ENCODE results near the gene RASL11A.

The RASL11A gene

GRCh38 chr13:27267596-27267995 is 3.0 kb upstream of the RASL11A start:
- no peak overlapping the region for H2AK5ac ChIP-seq (ENCODE audit: low read length)
- H3K4me3 ChIP-seq (ENCODE audit: low read length), result no peak overlapping the region
- no peak overlapping the region for H4K8ac ChIP-seq (ENCODE audit: low read depth, low read length)
- no peak overlapping the region for H3K9ac ChIP-seq (ENCODE audit: low read length)
- no peaks in the 10 kb centered on the region for H3K4me1 ChIP-seq (ENCODE audit: control insufficient read depth, low read depth, low read length)
- WGBS (ENCODE audit: extremely low coverage, insufficient coverage, low lambda C conversion rate), result no CpG with 5 or more reads among the region's 2 CpGs
- no peak overlapping the region for H2BK15ac ChIP-seq (replicated peaks; ENCODE audit: low read depth)
- no peaks in the 10 kb centered on the region for H3K27me3 ChIP-seq (ENCODE audit: insufficient read depth, low read length, poor library complexity)
- no peak overlapping the region for H3K4ac ChIP-seq (ENCODE audit: low read depth, low read length)
- no peaks in the 10 kb centered on the region for H3K79me1 ChIP-seq (ENCODE audit: low read length)
- H4K5ac ChIP-seq (ENCODE audit: low read length), result no peak overlapping the region
- H2BK5ac ChIP-seq (ENCODE audit: low read length), result no peak overlapping the region
- H3K27ac ChIP-seq (ENCODE audit: low read depth, low read length), result no peak overlapping the region
- no peak for DNase-seq
- H3K18ac ChIP-seq (ENCODE audit: low read length), result no peak overlapping the region
- H3K56ac ChIP-seq (ENCODE audit: low read length), result no peak overlapping the region
- H2BK120ac ChIP-seq (ENCODE audit: low read depth, low read length), result no peak overlapping the region
- no peaks in the 10 kb centered on the region for H3K36me3 ChIP-seq (ENCODE audit: control insufficient read depth, insufficient read depth, low read length)
- H3K23ac ChIP-seq (ENCODE audit: low read length), result no peak overlapping the region
- no peak overlapping the region for H3K4me2 ChIP-seq (ENCODE audit: low read length)
- H3K79me2 ChIP-seq (ENCODE audit: control insufficient read depth, insufficient read depth, low read length), result no peaks in the 10 kb centered on the region

- Histone ChIP-seq H3K27ac (ENCODE audit: low read depth, low read length) (no peak overlapping the region), H2AK5ac (ENCODE audit: low read length) (no peak overlapping the region), H2BK15ac (replicated peaks; ENCODE audit: low read depth) (no peak overlapping the region), H3K56ac (ENCODE audit: low read length) (no peak overlapping the region), H3K79me1 (ENCODE audit: low read length) (no peaks in the 10 kb centered on the region), H3K23ac (ENCODE audit: low read length) (no peak overlapping the region), H4K5ac (ENCODE audit: low read length) (no peak overlapping the region), H3K4ac (ENCODE audit: low read depth, low read length) (no peak overlapping the region), H3K4me3 (ENCODE audit: low read length) (no peak overlapping the region), H3K36me3 (ENCODE audit: control insufficient read depth, insufficient read depth, low read length) (no peaks in the 10 kb centered on the region), H3K4me1 (ENCODE audit: control insufficient read depth, low read depth, low read length) (no peaks in the 10 kb centered on the region), H2BK120ac (ENCODE audit: low read depth, low read length) (no peak overlapping the region), H3K27me3 (ENCODE audit: insufficient read depth, low read length, poor library complexity) (no peaks in the 10 kb centered on the region), H2BK5ac (ENCODE audit: low read length) (no peak overlapping the region), H3K79me2 (ENCODE audit: control insufficient read depth, insufficient read depth, low read length) (no peaks in the 10 kb centered on the region), H3K4me2 (ENCODE audit: low read length) (no peak overlapping the region), H4K8ac (ENCODE audit: low read depth, low read length) (no peak overlapping the region), H3K9ac (ENCODE audit: low read length) (no peak overlapping the region), H3K18ac (ENCODE audit: low read length) (no peak overlapping the region)
- DNase-seq, result no peak
- no CpG with 5 or more reads among the region's 2 CpGs for WGBS (ENCODE audit: extremely low coverage, insufficient coverage, low lambda C conversion rate)
Observed at GRCh38 chr13:27269114-27269665, 1.4 kb upstream of the RASL11A start.

DNA sequence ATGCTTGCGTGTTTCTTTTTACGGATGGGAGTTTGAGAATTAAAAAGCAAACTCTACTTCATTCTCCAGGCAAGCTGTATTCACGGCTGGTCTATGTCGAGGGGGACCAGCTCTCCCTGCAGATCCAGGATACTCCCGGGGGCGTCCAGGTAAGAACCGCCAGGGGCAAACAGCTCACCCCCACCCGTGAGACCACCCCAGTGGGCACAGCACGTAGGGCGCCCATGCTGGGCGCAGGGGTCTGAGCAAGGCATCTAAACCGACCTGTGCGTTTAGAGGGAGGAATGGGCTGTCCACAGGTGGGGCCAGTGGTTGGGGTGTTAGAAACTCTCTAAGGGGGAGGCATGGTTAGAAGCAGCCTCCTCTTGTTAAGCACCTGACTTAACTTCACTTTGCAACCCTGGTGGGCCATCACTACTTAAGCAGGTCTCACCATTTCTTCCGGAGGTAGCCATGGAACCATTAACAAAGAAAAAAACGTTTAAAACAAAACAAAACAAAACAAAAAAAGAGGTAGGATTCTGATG is 1.0 kb downstream of the RASL11A start:
- Histone ChIP-seq H4K5ac (ENCODE audit: low read length) (no peak overlapping the region), H2BK120ac (ENCODE audit: low read depth, low read length) (no peak overlapping the region), H3K4me2 (ENCODE audit: low read length) (peak overlapping the region; percentile 93), H3K27ac (ENCODE audit: low read depth, low read length) (no peak overlapping the region), H2BK5ac (ENCODE audit: low read length) (no peak overlapping the region), H4K8ac (ENCODE audit: low read depth, low read length) (no peak overlapping the region), H2AK5ac (ENCODE audit: low read length) (no peak overlapping the region), H2BK15ac (replicated peaks; ENCODE audit: low read depth) (no peak overlapping the region), H3K18ac (ENCODE audit: low read length) (no peak overlapping the region), H3K36me3 (ENCODE audit: control insufficient read depth, insufficient read depth, low read length) (no peaks in the 10 kb centered on the region), H3K4me1 (ENCODE audit: control insufficient read depth, low read depth, low read length) (no peaks in the 10 kb centered on the region), H3K79me2 (ENCODE audit: control insufficient read depth, insufficient read depth, low read length) (no peaks in the 10 kb centered on the region), H3K79me1 (ENCODE audit: low read length) (no peaks in the 10 kb centered on the region), H3K9ac (ENCODE audit: low read length) (peak overlapping the region; percentile 81), H3K4me3 (ENCODE audit: low read length) (no peak overlapping the region), H3K56ac (ENCODE audit: low read length) (no peak overlapping the region), H3K23ac (ENCODE audit: low read length) (no peak overlapping the region), H3K4ac (ENCODE audit: low read depth, low read length) (no peak overlapping the region), H3K27me3 (ENCODE audit: insufficient read depth, low read length, poor library complexity) (no peaks in the 10 kb centered on the region)
- WGBS (ENCODE audit: extremely low coverage, insufficient coverage, low lambda C conversion rate), result no CpG with 5 or more reads among the region's 15 CpGs
- DNase-seq, result no peak

- Histone ChIP-seq H3K56ac (ENCODE audit: low read length) (no peak overlapping the region), H3K18ac (ENCODE audit: low read length) (no peak overlapping the region), H3K79me1 (ENCODE audit: low read length) (no peaks in the 10 kb centered on the region), H3K27ac (ENCODE audit: low read depth, low read length) (no peak overlapping the region), H3K36me3 (ENCODE audit: control insufficient read depth, insufficient read depth, low read length) (no peaks in the 10 kb centered on the region), H3K27me3 (ENCODE audit: insufficient read depth, low read length, poor library complexity) (no peaks in the 10 kb centered on the region), H3K4ac (ENCODE audit: low read depth, low read length) (no peak overlapping the region), H3K4me3 (ENCODE audit: low read length) (no peak overlapping the region), H2BK120ac (ENCODE audit: low read depth, low read length) (no peak overlapping the region), H3K4me1 (ENCODE audit: control insufficient read depth, low read depth, low read length) (no peaks in the 10 kb centered on the region), H3K4me2 (ENCODE audit: low read length) (no peak overlapping the region), H4K5ac (ENCODE audit: low read length) (no peak overlapping the region), H3K23ac (ENCODE audit: low read length) (no peak overlapping the region), H2BK5ac (ENCODE audit: low read length) (no peak overlapping the region), H2AK5ac (ENCODE audit: low read length) (no peak overlapping the region), H3K9ac (ENCODE audit: low read length) (no peak overlapping the region), H4K8ac (ENCODE audit: low read depth, low read length) (no peak overlapping the region), H3K79me2 (ENCODE audit: control insufficient read depth, insufficient read depth, low read length) (no peaks in the 10 kb centered on the region), H2BK15ac (replicated peaks; ENCODE audit: low read depth) (no peak overlapping the region)
- no peak for DNase-seq
- no CpG with 5 or more reads among the region's 4 CpGs for WGBS (ENCODE audit: extremely low coverage, insufficient coverage, low lambda C conversion rate)
Observed at GRCh38 chr13:27273658-27274425, 3.2 kb downstream of the RASL11A start.

- no peak overlapping the region for H2BK120ac ChIP-seq (ENCODE audit: low read depth, low read length)
- H3K4me2 ChIP-seq (ENCODE audit: low read length), result no peak overlapping the region
- no peaks in the 10 kb centered on the region for H3K79me1 ChIP-seq (ENCODE audit: low read length)
- no CpG with 5 or more reads among the region's 1 CpG for WGBS (ENCODE audit: extremely low coverage, insufficient coverage, low lambda C conversion rate)
- no peak overlapping the region for H2BK15ac ChIP-seq (replicated peaks; ENCODE audit: low read depth)
- no peak overlapping the region for H3K56ac ChIP-seq (ENCODE audit: low read length)
- no peaks in the 10 kb centered on the region for H3K27me3 ChIP-seq (ENCODE audit: insufficient read depth, low read length, poor library complexity)
- H2BK5ac ChIP-seq (ENCODE audit: low read length), result no peak overlapping the region
- H4K5ac ChIP-seq (ENCODE audit: low read length), result no peak overlapping the region
- no peaks in the 10 kb centered on the region for H3K4me1 ChIP-seq (ENCODE audit: control insufficient read depth, low read depth, low read length)
- DNase-seq, result no peak
- H3K36me3 ChIP-seq (ENCODE audit: control insufficient read depth, insufficient read depth, low read length), result no peaks in the 10 kb centered on the region
- H3K4me3 ChIP-seq (ENCODE audit: low read length), result no peak overlapping the region
- no peaks in the 10 kb centered on the region for H3K79me2 ChIP-seq (ENCODE audit: control insufficient read depth, insufficient read depth, low read length)
- H3K27ac ChIP-seq (ENCODE audit: low read depth, low read length), result no peak overlapping the region
- no peak overlapping the region for H3K23ac ChIP-seq (ENCODE audit: low read length)
- H3K18ac ChIP-seq (ENCODE audit: low read length), result no peak overlapping the region
- H4K8ac ChIP-seq (ENCODE audit: low read depth, low read length), result no peak overlapping the region
- H3K9ac ChIP-seq (ENCODE audit: low read length), result no peak overlapping the region
- no peak overlapping the region for H2AK5ac ChIP-seq (ENCODE audit: low read length)
- H3K4ac ChIP-seq (ENCODE audit: low read depth, low read length), result no peak overlapping the region
Observed at GRCh38 chr13:27274631-27275030, 4.0 kb downstream of the RASL11A start.

Data from mesendoderm (in vitro differentiated cells).